GM21390 (cell line): ENCODE results near the gene USP9X.
A peak's percentile ranks its signal among the peaks of the same experiment; 100 is the strongest.
"Not testable (repeated sequence)": the region's sequence is repeated elsewhere in the genome, so short reads cannot be mapped to it uniquely, and the experiment has no call there.

Experiments used
- ATAC-seq: cut with Tn5 transposase; IDR thresholded peaks from one replicate; pipeline ENCODE4 v1.9.1; 2021; ENCODE audit not compliant: unreplicated experiment

The USP9X gene

DNA sequence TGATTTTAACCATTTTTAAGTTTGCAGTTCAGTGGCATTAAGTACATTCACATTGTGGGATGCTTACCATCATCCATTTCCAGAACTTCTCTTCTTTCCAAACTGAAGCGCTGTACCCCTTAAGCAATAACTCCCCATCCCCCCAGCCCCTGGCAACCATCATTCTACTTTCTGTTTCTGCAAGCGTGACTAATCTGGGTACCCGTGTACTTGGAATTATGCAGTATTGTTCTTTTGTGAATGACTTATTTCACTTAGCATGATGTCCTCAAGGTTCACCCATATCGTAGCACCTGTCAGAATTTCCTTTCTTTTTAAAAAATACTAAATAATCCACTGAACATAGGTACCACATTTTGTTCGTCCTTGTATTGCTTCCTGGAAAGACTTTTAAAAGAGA, 32.9 kb downstream of the USP9X start:
- no peak for ATAC-seq

DNA sequence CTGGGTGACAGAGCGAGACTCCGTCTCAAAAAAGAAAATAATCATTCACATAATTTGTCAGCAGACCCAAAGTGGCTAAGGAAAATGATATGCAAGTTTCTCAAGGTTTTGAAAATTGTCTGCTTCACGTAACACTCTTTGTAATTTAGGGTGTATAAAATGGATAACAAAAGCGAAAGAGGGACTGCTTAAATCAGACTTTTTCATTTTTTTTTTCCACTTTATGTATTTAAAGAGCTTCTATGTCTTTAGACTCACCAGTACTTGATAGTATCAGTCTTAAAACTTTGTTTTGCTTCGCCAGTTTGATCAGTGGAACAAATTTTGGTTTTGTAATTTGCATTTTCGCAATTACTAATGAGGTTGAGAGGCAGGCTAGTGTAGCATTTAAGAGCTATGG, 34.6 kb downstream of the USP9X start:
- ATAC-seq: no peak

- no peak for ATAC-seq
These were observed 36.5 kb downstream of the USP9X start for GRCh38 chrX:41121766-41122165.

- no peak for ATAC-seq
These were observed 37.5 kb downstream of the USP9X start for GRCh38 chrX:41122664-41123257.

- ATAC-seq: peak; percentile 49
These were observed 42.4 kb downstream of the USP9X start for GRCh38 chrX:41127477-41128192.

DNA sequence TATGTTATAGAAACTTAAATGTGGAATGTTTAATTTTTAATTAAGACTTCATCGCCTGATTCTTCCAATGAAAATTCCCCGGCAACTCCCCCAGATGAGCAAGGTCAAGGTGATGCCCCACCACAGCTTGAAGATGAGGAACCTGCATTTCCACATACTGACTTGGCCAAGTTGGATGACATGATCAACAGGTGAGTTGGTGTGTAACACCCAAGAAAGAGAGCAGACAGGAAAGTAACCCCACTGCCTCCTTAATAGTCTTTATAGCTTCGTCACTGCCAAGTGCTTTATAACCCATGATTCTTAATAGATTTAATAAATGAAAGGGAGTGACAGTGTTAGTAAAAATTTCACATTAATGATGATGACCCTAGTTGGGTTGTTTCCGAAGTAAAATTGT, 43.7 kb downstream of the USP9X start:
- ATAC-seq: no peak

DNA sequence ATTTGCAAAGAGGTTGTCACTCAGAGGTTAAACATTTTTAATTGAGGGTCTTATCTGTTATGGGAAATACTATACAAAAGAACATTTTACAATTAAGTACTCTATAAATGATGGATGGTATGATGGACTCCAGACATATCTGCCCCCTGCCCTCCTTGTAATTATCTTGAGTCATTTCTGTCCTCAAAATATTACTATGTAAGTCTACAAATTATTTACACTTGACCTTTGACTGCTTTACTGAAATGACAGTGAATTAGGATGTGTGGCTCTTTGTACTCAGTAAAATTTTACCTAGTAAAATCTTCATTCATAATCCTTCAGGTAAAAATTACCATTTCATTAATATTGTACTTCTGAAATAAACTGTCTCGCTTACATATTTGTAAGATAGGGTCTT, 46.5 kb downstream of the USP9X start:
- ATAC-seq: no peak

- no peak for ATAC-seq
These were observed 48.3 kb downstream of the USP9X start for GRCh38 chrX:41133551-41133950.

- no peak for ATAC-seq
These were observed 52.3 kb downstream of the USP9X start for GRCh38 chrX:41137589-41137988.

DNA sequence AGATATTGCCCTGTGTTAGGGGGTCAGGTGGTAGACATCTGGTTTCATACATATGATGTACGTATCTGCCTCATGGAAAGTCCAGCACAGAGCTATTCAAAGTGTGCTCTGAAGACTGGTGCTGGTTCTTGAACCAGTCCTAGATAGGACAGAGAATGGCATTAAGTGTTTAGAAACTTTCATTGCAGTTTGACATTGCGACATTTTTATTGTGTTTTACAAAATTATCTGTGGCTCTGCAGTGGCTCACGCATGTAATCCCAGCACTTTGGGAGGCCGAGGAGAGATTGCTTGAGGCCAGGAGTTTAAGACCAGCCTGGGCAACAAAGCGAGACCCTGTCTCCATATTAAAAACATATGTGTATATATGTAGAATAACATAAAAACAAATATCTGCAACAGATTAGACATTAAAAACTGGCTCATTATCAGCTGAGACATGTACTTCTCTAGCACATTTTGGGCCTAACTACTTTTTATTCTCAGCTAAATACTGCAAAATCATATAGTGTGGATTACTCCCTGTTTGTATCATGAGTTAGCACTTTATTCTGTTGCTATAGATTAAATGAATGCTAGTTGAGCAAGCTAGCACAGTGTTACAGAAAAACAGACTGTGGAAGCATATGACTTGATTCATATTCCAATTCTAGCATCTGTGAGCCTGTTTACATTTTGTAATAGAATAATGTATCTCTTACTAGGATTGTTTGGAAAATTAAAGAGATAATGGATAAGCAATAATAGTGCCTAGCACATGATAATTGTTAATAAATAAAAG, 57.1 kb downstream of the USP9X start:
- no peak for ATAC-seq

DNA sequence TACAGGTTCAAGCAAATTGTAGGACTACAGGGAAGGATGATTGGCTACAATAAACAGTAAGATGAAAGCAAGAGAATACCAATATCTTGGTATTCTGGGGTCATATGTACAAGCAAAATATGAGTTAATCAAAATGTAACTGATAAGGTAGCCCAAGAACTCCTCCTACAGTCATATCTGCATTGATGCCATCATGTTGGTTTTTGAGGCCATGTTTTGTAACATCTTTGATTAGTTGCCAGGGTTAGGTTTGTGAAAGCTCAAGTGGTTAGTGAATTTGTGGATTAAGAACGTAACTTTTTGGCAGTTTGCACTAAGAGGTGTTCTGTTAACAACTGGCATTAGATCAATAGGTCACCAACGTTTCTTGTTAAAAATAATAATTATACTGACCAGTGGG, 59.6 kb downstream of the USP9X start:
- no peak for ATAC-seq

- ATAC-seq: no peak
These were observed 60.8 kb downstream of the USP9X start for GRCh38 chrX:41145920-41146608.

DNA sequence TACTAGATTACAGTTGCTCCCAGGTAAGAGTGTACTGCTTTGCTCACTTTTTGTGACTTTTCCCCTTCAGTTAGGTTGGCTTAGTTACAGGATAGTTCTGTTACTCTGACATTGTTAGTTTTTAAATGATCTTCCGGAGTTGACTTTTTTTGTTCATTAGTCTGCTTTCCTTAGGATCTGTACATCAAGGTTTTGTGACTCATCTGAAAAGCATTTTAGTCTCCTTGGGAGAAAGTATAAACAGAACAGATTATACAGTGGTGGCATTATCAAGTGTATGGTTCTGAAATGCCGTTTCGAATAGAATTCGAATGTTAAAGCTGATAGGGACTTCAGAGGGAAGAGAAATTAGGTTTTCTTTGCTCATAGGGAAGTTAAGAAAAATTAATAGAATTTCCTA, 63.3 kb downstream of the USP9X start:
- ATAC-seq: no peak

GRCh38 chrX:41150043-41150442, 64.8 kb downstream of the USP9X start:
- ATAC-seq: no peak

GRCh38 chrX:41151726-41152125, 66.5 kb downstream of the USP9X start:
- ATAC-seq: not testable (repeated sequence)

DNA sequence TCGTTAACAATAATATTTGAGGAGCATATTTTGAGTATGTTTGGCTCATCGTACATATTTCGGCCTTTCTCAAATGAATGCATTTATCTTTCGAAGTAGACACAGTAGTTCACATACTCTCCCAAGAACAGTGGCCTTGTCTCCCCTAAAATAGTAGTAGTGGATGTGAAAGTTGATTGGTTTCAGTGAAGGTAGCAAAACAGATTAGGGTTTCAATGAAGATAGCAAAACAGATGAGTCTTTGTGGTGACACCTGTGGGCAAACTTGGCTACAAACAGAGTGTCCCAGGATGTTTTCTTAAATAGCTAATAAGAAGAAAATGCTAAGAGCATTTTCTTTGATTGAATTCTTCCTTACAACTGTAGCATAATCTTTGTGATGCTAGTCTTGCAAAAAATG, 67.0 kb downstream of the USP9X start:
- no peak for ATAC-seq

GRCh38 chrX:41153448-41153847, 68.2 kb downstream of the USP9X start:
- no peak for ATAC-seq

DNA sequence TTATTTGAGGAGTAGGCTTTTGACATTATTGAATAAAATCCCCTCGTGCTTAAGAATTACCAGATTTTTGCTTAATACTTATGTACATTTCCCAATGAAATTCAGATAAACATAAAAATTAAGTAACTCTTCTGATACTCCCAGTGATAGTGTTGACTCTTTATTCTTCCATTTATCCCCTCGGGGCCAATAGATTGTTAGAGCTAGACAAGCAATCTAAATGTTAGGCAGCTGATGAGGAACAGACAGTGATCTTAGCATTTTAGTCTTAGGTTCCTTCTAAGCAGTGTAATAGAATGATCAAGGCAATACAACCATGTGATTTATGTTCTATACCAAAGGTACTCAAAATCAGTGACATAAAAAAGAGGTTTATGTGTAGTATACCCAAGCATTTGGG, 68.7 kb downstream of the USP9X start:
- ATAC-seq: no peak

- ATAC-seq: no peak
These were observed 79.2 kb downstream of the USP9X start for GRCh38 chrX:41164449-41164848.

DNA sequence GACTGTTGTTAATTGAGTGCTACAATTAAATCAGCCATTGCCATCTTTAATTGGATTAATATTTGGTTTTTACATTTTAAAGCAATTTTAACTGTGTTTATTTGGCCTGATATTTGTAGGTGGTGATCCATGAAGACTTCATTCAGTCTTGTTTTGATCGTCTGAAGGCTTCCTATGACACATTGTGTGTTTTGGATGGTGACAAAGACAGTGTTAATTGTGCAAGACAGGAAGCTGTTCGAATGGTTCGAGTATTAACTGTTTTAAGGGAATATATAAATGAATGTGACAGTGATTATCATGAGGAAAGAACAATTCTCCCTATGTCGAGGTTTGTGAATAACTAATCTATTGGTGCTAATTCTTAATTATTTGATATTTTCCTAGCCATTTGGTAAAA, 82.6 kb downstream of the USP9X start:
- ATAC-seq: no peak

- no peak for ATAC-seq
These were observed 91.0 kb downstream of the USP9X start for GRCh38 chrX:41176263-41176662.

DNA sequence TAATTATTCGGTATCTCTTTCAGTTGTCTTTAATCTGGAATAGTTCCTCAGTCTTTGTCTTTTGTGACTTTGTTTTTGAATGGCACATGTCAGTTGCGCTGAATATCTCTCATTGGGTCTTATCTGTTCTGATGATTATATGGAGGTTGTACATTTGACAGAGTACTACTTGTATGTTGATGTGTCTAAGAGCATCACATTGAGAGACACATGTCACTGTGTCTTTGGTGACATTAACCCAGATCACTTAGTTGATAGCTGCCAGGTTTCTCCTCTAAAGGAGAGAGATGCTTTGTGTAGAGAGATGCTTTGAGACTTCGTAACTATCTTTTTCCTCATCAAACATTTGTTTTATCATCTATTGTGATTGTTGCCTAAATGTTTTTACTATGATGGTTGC, 92.1 kb downstream of the USP9X start:
- no peak for ATAC-seq
